ENCODE results near the gene RFNG. TPM values are rescaled to one million over a fixed set of nuclear protein-coding genes. Genes with fewer than 3 reads are reported as not detected.

The RFNG gene
- total RNA-seq, 1 experiment from 2014 or later: 31.5 TPM

DNA sequence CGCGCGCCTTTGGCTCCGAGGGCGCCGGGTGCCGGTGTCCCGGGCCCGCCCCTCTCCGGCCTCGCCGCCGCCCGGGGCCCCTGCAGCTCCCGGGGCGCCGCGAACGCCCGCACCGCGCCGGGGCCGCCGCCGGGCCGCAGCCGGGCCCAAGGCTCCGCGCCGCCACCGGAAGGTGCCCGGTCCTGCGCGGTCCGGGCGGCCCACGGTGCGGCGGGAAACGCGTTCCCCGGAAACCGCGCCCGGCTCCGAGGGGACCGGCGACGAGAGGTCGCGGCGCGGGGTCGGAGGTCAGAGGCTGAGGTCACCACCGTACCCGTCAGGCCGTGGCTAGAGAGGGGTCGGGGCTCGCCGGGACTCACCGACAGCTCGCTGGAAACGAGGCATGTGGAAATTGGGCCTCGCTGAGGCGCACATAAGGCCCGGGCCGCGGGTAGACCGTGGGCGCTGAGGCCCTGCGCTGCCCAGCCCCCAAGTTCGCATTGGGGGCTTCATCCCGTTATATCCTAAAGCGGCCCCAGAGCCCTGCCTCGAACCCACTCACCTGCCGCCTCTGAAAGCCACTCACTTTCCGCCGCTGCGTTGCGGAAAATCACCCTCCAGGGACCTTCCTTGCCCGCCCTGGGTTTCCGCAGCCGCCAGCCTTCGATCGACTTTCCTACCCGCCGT is 14.2 kb upstream of the RFNG start, which contains the start of gene DUS1L:
Gene DUS1L (minus strand): TSS at position 167 of the 666 bp plus-strand sequence. CDS start 745 bp downstream, outside the sequence.
- peak within 1 kb of the TSS; percentile 85 for H3K4me3 ChIP-seq (ENCODE audit: low read depth, low read length, poor library complexity, severe bottlenecking)
- peak; percentile 65 for DNase-seq (ENCODE audit: low spot score)
- no TSS peak for BruUV-seq (replicated peaks)
- peak within 1 kb of the TSS; percentile 81 for H3K27ac ChIP-seq (ENCODE audit: low read depth, low read length, poor library complexity, severe bottlenecking)
- CTCF ChIA-PET: no interaction called here
- intact Hi-C loops (cut with micrococcal nuclease; ENCODE audit: unreplicated experiment): no loop called here
- H3K4me1 ChIP-seq (ENCODE audit: insufficient read depth, low read length, poor library complexity, severe bottlenecking): peaks cover 6% of the 10 kb centered on the region
- POLR2A ChIA-PET (ENCODE audit: low non-redundant PET): interaction anchor here (0.6 kb wide), 1 partner anchor 364 kb away, joined by 3 read pairs; no protein-coding TSS in a partner anchor
- H3K36me3 ChIP-seq (ENCODE audit: insufficient read depth, low read length, poor library complexity, severe bottlenecking): peaks cover 32% of the 10 kb centered on the region
- H3K9me3 ChIP-seq (ENCODE audit: low read depth, low read length, poor library complexity, severe bottlenecking): no peaks in the 10 kb centered on the region
- no peaks in the 10 kb centered on the region for H3K27me3 ChIP-seq (replicated peaks; ENCODE audit: insufficient read depth, low read depth, low read length, poor library complexity)
- TF ChIP-seq, protein P1, sequence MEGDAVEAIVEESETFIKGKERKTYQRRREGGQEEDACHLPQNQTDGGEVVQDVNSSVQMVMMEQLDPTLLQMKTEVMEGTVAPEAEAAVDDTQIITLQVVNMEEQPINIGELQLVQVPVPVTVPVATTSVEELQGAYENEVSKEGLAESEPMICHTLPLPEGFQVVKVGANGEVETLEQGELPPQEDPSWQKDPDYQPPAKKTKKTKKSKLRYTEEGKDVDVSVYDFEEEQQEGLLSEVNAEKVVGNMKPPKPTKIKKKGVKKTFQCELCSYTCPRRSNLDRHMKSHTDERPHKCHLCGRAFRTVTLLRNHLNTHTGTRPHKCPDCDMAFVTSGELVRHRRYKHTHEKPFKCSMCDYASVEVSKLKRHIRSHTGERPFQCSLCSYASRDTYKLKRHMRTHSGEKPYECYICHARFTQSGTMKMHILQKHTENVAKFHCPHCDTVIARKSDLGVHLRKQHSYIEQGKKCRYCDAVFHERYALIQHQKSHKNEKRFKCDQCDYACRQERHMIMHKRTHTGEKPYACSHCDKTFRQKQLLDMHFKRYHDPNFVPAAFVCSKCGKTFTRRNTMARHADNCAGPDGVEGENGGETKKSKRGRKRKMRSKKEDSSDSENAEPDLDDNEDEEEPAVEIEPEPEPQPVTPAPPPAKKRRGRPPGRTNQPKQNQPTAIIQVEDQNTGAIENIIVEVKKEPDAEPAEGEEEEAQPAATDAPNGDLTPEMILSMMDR (conservative IDR thresholded peaks at IDR 0.05; ENCODE audit: low read depth, low read length): no peak
- TF ChIP-seq EZH2 (IDR thresholded peaks at IDR 0.05; ENCODE audit: borderline replicate concordance, low read depth, low read length, poor library complexity, severe bottlenecking): no peak

DNA sequence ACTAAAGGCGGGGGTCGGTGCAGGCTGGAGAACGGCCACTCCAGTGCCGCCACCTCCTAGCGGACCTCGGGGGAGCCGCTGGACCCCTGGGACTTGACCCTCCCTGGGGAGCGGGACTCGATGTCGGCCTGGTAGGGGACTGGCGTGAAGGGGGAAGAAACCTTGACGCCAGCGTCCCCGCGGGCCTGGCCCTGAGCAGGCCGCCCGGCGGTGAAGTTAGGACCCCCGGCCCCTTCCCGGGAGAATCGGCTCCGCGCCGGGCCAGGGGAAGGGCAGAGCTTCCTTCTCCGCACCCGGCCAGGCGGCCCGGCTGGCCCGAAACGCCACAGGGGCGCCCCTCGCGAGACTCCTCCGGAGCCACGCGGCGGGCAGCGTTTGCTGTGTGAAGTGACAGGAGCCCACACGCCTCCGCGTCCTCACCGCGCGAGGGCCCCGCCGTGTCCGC is 13.6 kb upstream of the RFNG start:
- intact Hi-C loops (cut with micrococcal nuclease; ENCODE audit: unreplicated experiment): no loop called here
- Histone ChIP-seq H3K27ac (ENCODE audit: low read depth, low read length, poor library complexity, severe bottlenecking) (peak overlapping the region; percentile 81), H3K27me3 (replicated peaks; ENCODE audit: insufficient read depth, low read depth, low read length, poor library complexity) (no peaks in the 10 kb centered on the region), H3K36me3 (ENCODE audit: insufficient read depth, low read length, poor library complexity, severe bottlenecking) (peaks cover 35% of the 10 kb centered on the region), H3K4me1 (ENCODE audit: insufficient read depth, low read length, poor library complexity, severe bottlenecking) (peaks cover 6% of the 10 kb centered on the region), H3K9me3 (ENCODE audit: low read depth, low read length, poor library complexity, severe bottlenecking) (no peaks in the 10 kb centered on the region), H3K4me3 (ENCODE audit: low read depth, low read length, poor library complexity, severe bottlenecking) (peak overlapping the region; percentile 85)
- CTCF ChIA-PET: no interaction called here
- POLR2A ChIA-PET (ENCODE audit: low non-redundant PET): no interaction called here
- no peak for DNase-seq (ENCODE audit: low spot score)
- BruUV-seq (replicated peaks): no TSS peak
- no peak for TF ChIP-seq EZH2 (IDR thresholded peaks at IDR 0.05; ENCODE audit: borderline replicate concordance, low read depth, low read length, poor library complexity, severe bottlenecking)
- TF ChIP-seq, protein P1 (conservative IDR thresholded peaks at IDR 0.05; ENCODE audit: low read depth, low read length): no peak

DNA sequence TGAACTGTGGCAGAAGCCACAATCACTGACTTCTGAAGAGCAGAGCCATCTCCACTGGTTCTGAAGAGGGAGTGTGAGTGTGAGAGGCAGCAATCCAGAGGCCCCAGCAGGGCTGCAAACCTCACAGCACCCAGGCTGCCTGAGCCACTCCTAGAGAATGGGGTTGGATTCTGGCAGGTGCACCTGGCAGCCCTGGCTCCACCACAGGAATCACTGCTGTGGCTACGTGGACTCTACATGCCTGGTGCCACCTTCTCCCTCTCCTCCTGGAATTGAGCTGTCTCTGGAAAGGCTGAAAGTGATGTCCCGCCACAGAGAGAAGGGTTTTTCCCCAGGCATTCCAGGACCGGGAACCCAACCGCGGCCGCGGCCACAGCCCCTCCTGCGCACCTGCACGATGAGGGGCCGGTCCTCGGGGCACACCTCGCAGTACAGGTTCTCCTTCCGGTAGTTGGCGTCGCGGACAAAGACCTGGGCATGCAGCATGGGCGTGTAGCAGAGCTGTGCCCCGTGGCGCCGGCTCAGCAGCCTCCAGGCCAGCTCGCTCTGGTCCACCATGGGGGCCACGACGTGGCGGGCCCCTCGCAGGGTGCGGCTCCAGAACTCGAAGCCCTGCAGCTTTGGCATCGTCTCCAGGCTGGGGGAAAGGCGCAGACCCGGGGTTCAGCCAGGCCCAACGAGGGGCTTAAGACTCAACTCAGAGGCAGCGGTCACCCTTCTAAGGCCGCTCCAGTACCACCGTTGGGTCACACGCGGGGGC is 13.0 kb upstream of the RFNG start:
- Histone ChIP-seq H3K9me3 (ENCODE audit: low read depth, low read length, poor library complexity, severe bottlenecking) (no peaks in the 10 kb centered on the region), H3K36me3 (ENCODE audit: insufficient read depth, low read length, poor library complexity, severe bottlenecking) (peaks cover 38% of the 10 kb centered on the region), H3K4me3 (ENCODE audit: low read depth, low read length, poor library complexity, severe bottlenecking) (peak overlapping the region; percentile 85), H3K4me1 (ENCODE audit: insufficient read depth, low read length, poor library complexity, severe bottlenecking) (peaks cover 6% of the 10 kb centered on the region), H3K27me3 (replicated peaks; ENCODE audit: insufficient read depth, low read depth, low read length, poor library complexity) (no peaks in the 10 kb centered on the region), H3K27ac (ENCODE audit: low read depth, low read length, poor library complexity, severe bottlenecking) (peak overlapping the region; percentile 81)
- CTCF ChIA-PET: no interaction called here
- POLR2A ChIA-PET (ENCODE audit: low non-redundant PET): no interaction called here
- TSS peak; percentile 53 for BruUV-seq (replicated peaks)
- DNase-seq (ENCODE audit: low spot score): no peak
- intact Hi-C loops (cut with micrococcal nuclease; ENCODE audit: unreplicated experiment): no loop called here
- TF ChIP-seq, protein P1 (conservative IDR thresholded peaks at IDR 0.05; ENCODE audit: low read depth, low read length): no peak
- TF ChIP-seq EZH2 (IDR thresholded peaks at IDR 0.05; ENCODE audit: borderline replicate concordance, low read depth, low read length, poor library complexity, severe bottlenecking): no peak

Data from A673 (cell line).